ENCODE results near the gene PAF1. TPM values are rescaled to one million over a fixed set of nuclear protein-coding genes. Genes with fewer than 3 reads are reported as not detected.

PAF1 gene
- total RNA-seq, 3 donors from 2014 or later, result 28.1 to 44.8 (median 32.3) TPM

GRCh38 chr19:39405958-39406655 lies 15.2 kb upstream of the PAF1 start:
- peaks cover 41% of the 10 kb centered on the region for H3K4me1 ChIP-seq (ENCODE audit: low read depth)
- ATAC-seq, result peak; percentile 0
- peak in 2 of 3 donors; percentile 55 to 87 for DNase-seq
- peak overlapping the region; percentile 92 for H3K4me3 ChIP-seq
- H3K9me3 ChIP-seq, result no peaks in the 10 kb centered on the region
- no peak for TF ChIP-seq CTCF (IDR thresholded peaks at IDR 0.05)
- intact Hi-C loops (cut with DNase I, micrococcal nuclease), result no loop called here
- H3K36me3 ChIP-seq (ENCODE audit: low read depth), result no peaks in the 10 kb centered on the region

DNA sequence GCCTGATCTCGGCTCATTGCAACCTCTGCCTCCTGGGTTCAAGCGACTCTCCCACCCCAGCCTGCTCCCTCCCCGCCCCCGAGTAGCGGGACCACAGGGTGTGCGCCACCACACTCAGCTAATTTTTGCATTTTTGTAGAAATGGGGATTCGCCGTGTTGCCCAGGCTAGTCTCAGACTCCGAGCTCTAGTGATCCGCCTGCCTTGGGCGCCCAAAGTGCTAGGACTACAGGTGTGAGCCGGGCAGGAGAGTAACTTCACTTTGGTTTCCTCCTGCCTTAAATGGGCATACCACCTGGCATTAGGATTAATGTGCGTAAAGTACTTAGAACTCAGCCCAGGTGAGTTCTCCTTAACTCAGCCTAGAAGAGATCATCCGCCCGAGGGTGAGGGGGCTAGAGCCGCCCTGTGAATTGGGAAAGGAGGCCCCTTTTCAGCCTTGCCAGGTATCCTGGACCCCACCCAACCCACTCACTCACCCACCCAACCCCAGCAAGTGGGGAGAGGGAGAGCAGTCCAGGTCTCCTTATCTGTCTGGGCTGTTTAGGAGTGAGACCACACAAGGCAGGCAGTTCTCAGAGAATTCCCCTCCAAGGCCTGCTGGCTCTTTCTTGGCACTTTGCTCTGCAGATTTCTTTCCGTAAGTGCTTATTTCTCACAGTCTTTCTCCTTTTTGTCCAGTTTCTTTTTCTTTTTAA lies 14.5 kb upstream of the PAF1 start:
- H3K4me1 ChIP-seq (ENCODE audit: low read depth), result peaks cover 40% of the 10 kb centered on the region
- no peak for TF ChIP-seq CTCF (IDR thresholded peaks at IDR 0.05)
- H3K36me3 ChIP-seq (ENCODE audit: low read depth), result no peaks in the 10 kb centered on the region
- H3K9me3 ChIP-seq, result no peaks in the 10 kb centered on the region
- no peak overlapping the region for H3K4me3 ChIP-seq
- ATAC-seq (no peak), DNase-seq (peak in 1 of 3 donors; percentile 61)
- intact Hi-C loops (cut with DNase I, micrococcal nuclease), result no loop called here

DNA sequence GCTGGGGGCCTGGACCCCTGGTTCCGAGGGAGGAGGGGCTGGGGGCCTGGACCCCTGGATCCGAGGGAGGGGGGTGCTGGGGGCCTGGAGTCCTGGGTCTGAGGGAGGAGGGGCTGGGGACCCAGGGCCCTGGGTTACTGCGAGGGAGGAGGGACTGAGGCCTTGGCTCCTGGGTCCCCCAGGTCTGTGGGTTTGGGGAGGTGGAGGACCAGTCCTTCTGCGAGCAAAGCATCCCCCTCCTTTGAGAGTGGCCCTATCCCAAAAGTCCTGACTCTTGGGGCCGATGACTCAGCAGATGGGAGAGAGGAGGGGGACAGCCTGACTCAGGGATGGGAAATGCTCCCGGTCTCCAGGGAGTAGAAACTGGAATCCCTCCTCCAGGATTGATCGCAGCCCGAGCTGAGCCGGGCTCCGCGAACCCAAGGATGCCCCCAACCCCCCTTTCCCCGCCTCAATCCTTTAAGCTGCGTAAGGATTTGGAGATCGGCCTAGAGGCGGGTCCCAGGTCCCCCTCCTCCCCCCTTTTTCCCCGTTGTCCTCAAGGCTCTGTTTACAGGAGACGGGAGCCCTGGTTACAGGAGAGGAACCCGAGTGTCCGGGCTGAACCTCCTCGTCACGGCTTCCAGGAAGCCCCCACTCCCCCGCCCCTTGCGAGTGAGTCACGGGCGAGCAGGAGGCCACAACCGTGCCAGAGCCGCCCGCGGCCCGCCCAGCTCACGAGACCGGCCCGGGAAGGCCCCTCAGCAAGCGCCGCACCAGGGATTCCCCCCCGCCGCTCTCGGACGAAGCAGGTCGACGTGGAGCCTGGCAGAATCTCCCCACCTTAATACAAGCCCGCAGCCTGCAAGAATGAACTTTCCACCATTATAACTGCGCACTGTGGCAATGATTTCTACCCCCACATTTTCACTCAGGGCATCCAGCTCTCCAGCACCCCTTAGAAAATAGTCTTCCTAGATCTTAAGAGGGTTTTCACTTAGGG lies 12.7 kb upstream of the PAF1 start:
- H3K4me1 ChIP-seq (ENCODE audit: low read depth), result peaks cover 52% of the 10 kb centered on the region
- no peak overlapping the region for H3K4me3 ChIP-seq
- H3K9me3 ChIP-seq, result no peaks in the 10 kb centered on the region
- DNase-seq (peak; percentile 96 to 99 (median 96)), ATAC-seq (peak; percentile 49)
- TF ChIP-seq CTCF (IDR thresholded peaks at IDR 0.05), result no peak
- intact Hi-C loops (cut with DNase I, micrococcal nuclease), result no loop called here
- no peaks in the 10 kb centered on the region for H3K36me3 ChIP-seq (ENCODE audit: low read depth)

- no peak for TF ChIP-seq CTCF (IDR thresholded peaks at IDR 0.05)
- DNase-seq (peak; percentile 90 to 96 (median 94)), ATAC-seq (peak; percentile 40)
- H3K4me3 ChIP-seq, result no peak overlapping the region
- H3K36me3 ChIP-seq (ENCODE audit: low read depth), result no peaks in the 10 kb centered on the region
- intact Hi-C loops (cut with DNase I, micrococcal nuclease), result no loop called here
- no peaks in the 10 kb centered on the region for H3K9me3 ChIP-seq
- H3K4me1 ChIP-seq (ENCODE audit: low read depth), result peaks cover 62% of the 10 kb centered on the region
Measured at GRCh38 chr19:39402346-39403300, 11.7 kb upstream of the PAF1 start.
